GM12878 (cell line): ENCODE results near the gene MCM3. TPM values are rescaled to one million over a fixed set of nuclear protein-coding genes. Genes with fewer than 3 reads are reported as not detected.

ENCODE experiments used
- ATAC-seq: fragments of 200-7000 bp; cut with Tn5 transposase; 3 replicates; pipeline ENCODE4 v1.9.1; 2020; ENCODE audit warnings: mild to moderate bottlenecking, moderate library complexity
- BruUV-seq: library from RNA; stranded (reverse); fragments of 400-500 nt; replicated peaks from 2 replicates; lab custom pipeline; 2021; lab: Mats Ljungman, UMichigan
- CTCF ChIA-PET: fragments of 300-600 bp; sonication (Branson Sonifier 250); formaldehyde crosslinking; extraction: SDS; loops from one replicate; lab custom pipeline; 2021; ENCODE audit warnings: inconsistent platforms; lab: Yijun Ruan, JAX
- POLR2A ChIA-PET: fragments of 350-600 bp; formaldehyde crosslinking; extraction: SDS; loops from one replicate; lab custom pipeline; 2021; ENCODE audit warnings: inconsistent platforms; lab: Charles Lee
- RAD21 ChIA-PET: fragments of 300-600 bp; sonication (Branson Sonifier 250); formaldehyde crosslinking; loops from one replicate; lab custom pipeline; 2023; ENCODE audit warnings: antibody characterized with exemption; ENCODE audit not compliant: unreplicated experiment; lab: Charles Lee
- SMC1A ChIA-PET: fragments of 300-600 bp; sonication (Branson Sonifier 250); formaldehyde crosslinking; loops from one replicate; lab custom pipeline; 2023; ENCODE audit not compliant: unreplicated experiment, uncharacterized antibody; lab: Charles Lee
- DNase-seq: peaks from one replicate; pipeline ENCODE4 v3.0.0-alpha.2; 2011; ENCODE audit warnings: low read depth, low spot score
- FAIRE-seq: peaks from 3 replicates; lab custom pipeline; 2011; peaks lifted over from hg19 to GRCh38; lab: Jason Lieb, UNC
- H2AFZ ChIP-seq: 2 replicates; pipeline ENCODE4 v1.6.0; 2011; ENCODE audit warnings: low read depth, low read length, control low read depth; ENCODE audit not compliant: control insufficient read depth
- H3K27ac ChIP-seq: 2 replicates; pipeline ENCODE4 v1.5.1; 2011; ENCODE audit warnings: control low read depth; ENCODE audit not compliant: control insufficient read depth, insufficient read depth
- H3K27me3 ChIP-seq, 2 experiments: replicated peaks in 1 of 2; 2 replicates each; pipeline versions ENCODE4 v1.6.0 to v1.6.1; 2011; ENCODE audit warnings: low read length in 1 of 2; ENCODE audit not compliant: control insufficient read depth in 2 of 2, insufficient read depth in 2 of 2
- H3K36me3 ChIP-seq, 2 experiments: 2 replicates each; pipeline ENCODE4 v1.5.1; 2011; ENCODE audit warnings: low read length in 1 of 2; ENCODE audit not compliant: control insufficient read depth in 2 of 2, insufficient read depth in 2 of 2
- H3K4me1 ChIP-seq: 2 replicates; pipeline ENCODE4 v1.6.1; 2011; ENCODE audit warnings: mild to moderate bottlenecking, low read length, moderate library complexity, mixed read lengths; ENCODE audit not compliant: control insufficient read depth, insufficient read depth
- H3K4me2 ChIP-seq: 2 replicates; pipeline ENCODE4 v1.6.0; 2011; ENCODE audit warnings: control low read depth; ENCODE audit not compliant: control insufficient read depth, insufficient read depth
- H3K4me3 ChIP-seq: fragments of 200-600 bp; sonication (generic); 2 replicates; pipeline ENCODE4 v1.5.1; 2016
- H3K79me2 ChIP-seq: 2 replicates; pipeline ENCODE4 v1.6.0; 2011; ENCODE audit warnings: low read length; ENCODE audit not compliant: control insufficient read depth, insufficient read depth
- H3K9ac ChIP-seq: 2 replicates; pipeline ENCODE4 v1.8.0; 2011; ENCODE audit warnings: low read length, control low read depth, mixed read lengths; ENCODE audit not compliant: control insufficient read depth, insufficient read depth
- H3K9me3 ChIP-seq: replicated peaks from 3 replicates; pipeline ENCODE4 v1.5.1; 2011; ENCODE audit warnings: mild to moderate bottlenecking, low read length; ENCODE audit not compliant: control insufficient read depth, insufficient read depth
- H4K20me1 ChIP-seq: 2 replicates; pipeline ENCODE4 v1.6.0; 2011; ENCODE audit not compliant: control insufficient read depth, insufficient read depth
- ATF7 ChIP-seq: fragments of 450-650 bp; IDR thresholded peaks from 2 replicates; pipeline ENCODE4 v1.6.1; 2016; ENCODE audit warnings: low read depth, mild to moderate bottlenecking
- BCLAF1 ChIP-seq: fragments of 450-650 bp; IDR thresholded peaks from 2 replicates; pipeline ENCODE4 v1.6.1; 2017; ENCODE audit warnings: antibody characterized with exemption, mild to moderate bottlenecking, moderate library complexity
- EP300 ChIP-seq, 2 experiments: fragments of 150-350 bp in 1 of 2; IDR thresholded peaks; 2 replicates each; pipeline ENCODE4 v1.6.1; 2011 to 2012; ENCODE audit warnings: low read depth in 2 of 2, low read length in 2 of 2, borderline replicate concordance in 1 of 2, improper control_type of control experiment in 1 of 2, inconsistent platforms in 1 of 2; ENCODE audit not compliant: control insufficient read depth in 1 of 2
- HDAC2 ChIP-seq: fragments of 200-600 bp; sonication (generic); IDR thresholded peaks from 2 replicates; pipeline ENCODE4 v1.6.1; 2017
- KLF5 ChIP-seq: fragments of 450-650 bp; IDR thresholded peaks from 2 replicates; pipeline ENCODE4 v1.6.1; 2014; ENCODE audit warnings: mild to moderate bottlenecking; ENCODE audit not compliant: partially characterized antibody
- POU2F2 ChIP-seq: IDR thresholded peaks from 3 replicates; pipeline ENCODE4 v1.6.1; 2011; ENCODE audit warnings: low read depth, mild to moderate bottlenecking, low read length, borderline replicate concordance
- SREBF2 ChIP-seq: IDR thresholded peaks from 2 replicates; pipeline ENCODE4 v1.6.1; 2012; ENCODE audit warnings: mild to moderate bottlenecking, low read length
- WRNIP1 ChIP-seq: IDR thresholded peaks from 2 replicates; pipeline ENCODE4 v1.6.1; 2011; ENCODE audit warnings: low read depth, low read length, improper control_type of control experiment, borderline replicate concordance
- WGBS: methylation state at CpG from one replicate; pipeline ENCODE4 v1.1.6; 2016; ENCODE audit warnings: low lambda C conversion rate; ENCODE audit not compliant: insufficient replicate concordance, insufficient coverage; ENCODE audit errors: missing lambda C conversion rate; 5-methylcytosine and 5-hydroxymethylcytosine counted together
- in situ Hi-C: fragments of 300-500 bp; cut with MboI; formaldehyde crosslinking; loops from 9 replicates; pipeline ENCODE4 v1.14.3; 2018; ENCODE audit warnings: mixed read lengths
- intact Hi-C: fragments of 100-400 bp; cut with micrococcal nuclease; formaldehyde crosslinking; loops from one replicate; pipeline ENCODE4 v1.14.2; 2022; ENCODE audit not compliant: unreplicated experiment
- polyA plus RNA-seq, 11 experiments: library from polyadenylated mRNA; depleted of rRNA in 4 of 11; unstranded in 6 of 11; stranded (reverse) in 5 of 11; fragments of >200 nt; fragmentation: Nextera tagmentation in 4 of 11; fragmentation: Illumina TruSeq in 1 of 11; extraction: Ambion mirVana in 4 of 11; extraction: Trizol in 1 of 11; gene quantifications; 1 replicate in 1 of 11; 2 replicates in 10 of 11; pipeline versions ENCODE4 v1.2.1 to v1.2.3, GENCODE V29; 2011 to 2016; ENCODE audit warnings: inconsistent platforms in 2 of 11, missing spikeins in 2 of 11, low read depth in 1 of 11
- total RNA-seq, 4 experiments: library from RNA; depleted of rRNA in 3 of 4; stranded (reverse); fragments of >200 nt in 3 of 4; fragmentation: Illumina TruSeq in 1 of 4; extraction: Trizol in 1 of 4; gene quantifications; 2 replicates each; pipeline versions ENCODE4 v1.2.1 to v1.2.3, GENCODE V29; 2013 to 2021

The MCM3 gene
- total and polyA plus RNA-seq, 10 of the 15 experiments (the other 5 are each of a cell fraction or from before 2014, with no cell fraction given) = 74.1 to 265 (median 214) TPM

DNA sequence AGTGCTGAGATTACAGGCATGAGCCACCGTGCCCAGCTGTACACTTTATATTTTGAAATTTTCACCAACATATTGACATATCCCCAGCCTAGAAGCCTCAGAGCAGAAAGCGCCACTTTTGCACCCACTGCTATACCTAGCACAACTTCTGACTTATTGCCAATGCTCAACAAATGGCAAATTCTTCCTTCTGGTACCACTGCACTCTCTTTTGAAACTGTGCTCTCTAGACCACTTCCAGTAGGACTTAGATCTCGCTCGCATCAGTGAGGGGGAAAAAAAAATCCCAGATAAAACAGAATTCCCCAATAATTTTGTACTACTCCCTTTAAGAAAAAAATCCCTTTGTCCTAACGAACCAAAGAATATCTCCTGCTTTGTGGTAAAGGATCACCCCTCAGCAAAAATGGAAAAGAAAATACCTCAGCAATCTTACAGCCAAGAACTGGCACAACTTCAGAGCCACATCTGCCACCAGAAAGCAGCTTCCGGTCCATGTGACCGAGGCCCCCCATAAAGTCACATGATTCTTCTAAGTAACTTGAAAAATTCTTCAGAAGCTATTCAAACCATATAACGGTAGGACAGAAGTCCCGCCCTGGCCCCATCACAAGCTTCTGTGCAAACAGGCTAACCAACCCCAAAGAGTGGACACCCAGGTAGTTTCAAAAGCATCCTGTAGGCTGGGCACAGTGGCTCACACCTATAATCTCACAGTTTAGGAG is 21.8 kb downstream of the MCM3 start (continued):
- no peak for TF ChIP-seq POU2F2
- TF ChIP-seq HDAC2 = no peak
- no peak for TF ChIP-seq EP300 (IDR thresholded peaks at IDR 0.05; ENCODE audit: borderline replicate concordance in 1 of 2, control insufficient read depth in 1 of 2, low read depth in 2 of 2, low read length in 2 of 2)
- TF ChIP-seq, all 136 proteins: peak for 0

DNA sequence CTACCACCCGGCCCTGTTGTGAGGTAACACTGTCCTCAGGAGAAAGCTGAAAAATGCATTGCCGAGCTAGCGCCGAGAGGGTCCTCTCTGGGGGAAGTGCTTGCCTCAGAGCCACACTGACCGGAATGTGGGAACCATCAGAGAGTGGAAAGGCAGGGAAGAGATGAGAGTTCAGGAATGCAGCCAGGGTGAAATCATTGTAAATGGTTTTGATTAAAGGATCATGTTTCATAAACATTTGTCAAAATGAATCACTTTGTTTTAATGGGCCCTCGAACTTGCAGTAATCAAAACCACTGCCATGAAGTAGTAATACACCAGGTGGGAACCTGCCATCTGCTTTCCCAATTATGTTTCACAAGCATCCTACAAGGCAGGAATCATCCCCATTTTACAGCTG is 23.3 kb downstream of the MCM3 start:
- DNase-seq (no peak), ATAC-seq (no peak), FAIRE-seq (no peak)
- in situ Hi-C loops = loop anchor here (5.0 kb wide), 1 partner anchor 99 kb away; no protein-coding TSS in a partner anchor
- no peak overlapping the region for H2AFZ ChIP-seq
- WGBS = 96% methylated on average over 6 of the region's 6 CpGs
- no peak overlapping the region for H3K9ac ChIP-seq
- H3K27ac ChIP-seq = no peak overlapping the region
- no peaks in the 10 kb centered on the region for H4K20me1 ChIP-seq
- POLR2A ChIA-PET = no interaction called here
- H3K4me2 ChIP-seq = no peak overlapping the region
- no peaks in the 10 kb centered on the region for H3K79me2 ChIP-seq
- RAD21 ChIA-PET = interaction anchor here (5.6 kb wide), 1 partner anchor 97 kb away, joined by 51 read pairs; no protein-coding TSS in a partner anchor
- H3K27me3 ChIP-seq = no peaks in the 10 kb centered on the region
- H3K9me3 ChIP-seq = no peaks in the 10 kb centered on the region
- H3K4me1 ChIP-seq = no peaks in the 10 kb centered on the region
- no peak for TF ChIP-seq POU2F2
- no peak for TF ChIP-seq WRNIP1
- no peak for TF ChIP-seq KLF5
- no peak for TF ChIP-seq ATF7
- TF ChIP-seq SREBF2 = no peak
- no peak for TF ChIP-seq BCLAF1
- intact Hi-C loops = no loop called here
- CTCF ChIA-PET = interaction anchor here (1.4 to 8.1 kb wide), 8 partner anchors 9 to 198 kb away, joined by 5 to 129 read pairs (median 22); partner anchors contain the start of gene MCM3
- H3K4me3 ChIP-seq = no peak overlapping the region
- H3K36me3 ChIP-seq = peaks cover 8 to 37% of the 10 kb centered on the region in 2 experiments
- SMC1A ChIA-PET = interaction anchor here (0.7 to 6.9 kb wide), 8 partner anchors 18 to 98 kb away, joined by 3 to 91 read pairs (median 3); partner anchors contain the start of genes IL17A and MCM3
- no TSS peak for BruUV-seq
